ENCODE measurements around the gene CDH16. TPM values are rescaled to one million over a fixed set of nuclear protein-coding genes. Genes with fewer than 3 reads are reported as not detected.
"Not testable (repeated sequence)": the region's sequence is repeated elsewhere in the genome, so short reads cannot be mapped to it uniquely, and the experiment has no call there.

The CDH16 gene
- total and polyA plus RNA-seq, 2 experiments from 2014 or later = 3.2 to 4.4 TPM

DNA sequence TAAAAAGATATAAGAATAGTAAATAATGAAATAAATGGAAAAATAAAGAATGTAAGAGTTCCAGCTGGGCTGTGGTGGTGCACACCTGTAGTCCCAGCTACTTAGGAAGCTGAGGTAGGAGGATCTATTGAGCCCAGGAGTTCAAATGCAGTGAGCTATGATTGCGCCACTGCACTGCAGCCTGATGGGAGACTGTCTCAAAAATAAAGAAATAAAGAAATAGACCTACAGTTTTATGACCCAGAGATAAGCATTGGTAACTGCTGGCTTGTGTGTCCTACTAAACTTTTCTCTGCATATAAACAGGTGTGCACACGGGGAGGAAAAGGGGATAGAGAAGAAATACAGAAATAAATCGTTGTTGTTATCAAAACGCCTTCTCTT lies 46.1 kb downstream of the CDH16 start:
- no peaks in the 10 kb centered on the region for H3K27me3 ChIP-seq
- H3K9me2 ChIP-seq (replicated peaks; ENCODE audit: insufficient read depth) = no peaks in the 10 kb centered on the region
- no peak overlapping the region for H3K4me3 ChIP-seq
- H3K79me2 ChIP-seq = no peaks in the 10 kb centered on the region
- H2AFZ ChIP-seq = peak overlapping the region; percentile 73
- TF ChIP-seq, protein P1, sequence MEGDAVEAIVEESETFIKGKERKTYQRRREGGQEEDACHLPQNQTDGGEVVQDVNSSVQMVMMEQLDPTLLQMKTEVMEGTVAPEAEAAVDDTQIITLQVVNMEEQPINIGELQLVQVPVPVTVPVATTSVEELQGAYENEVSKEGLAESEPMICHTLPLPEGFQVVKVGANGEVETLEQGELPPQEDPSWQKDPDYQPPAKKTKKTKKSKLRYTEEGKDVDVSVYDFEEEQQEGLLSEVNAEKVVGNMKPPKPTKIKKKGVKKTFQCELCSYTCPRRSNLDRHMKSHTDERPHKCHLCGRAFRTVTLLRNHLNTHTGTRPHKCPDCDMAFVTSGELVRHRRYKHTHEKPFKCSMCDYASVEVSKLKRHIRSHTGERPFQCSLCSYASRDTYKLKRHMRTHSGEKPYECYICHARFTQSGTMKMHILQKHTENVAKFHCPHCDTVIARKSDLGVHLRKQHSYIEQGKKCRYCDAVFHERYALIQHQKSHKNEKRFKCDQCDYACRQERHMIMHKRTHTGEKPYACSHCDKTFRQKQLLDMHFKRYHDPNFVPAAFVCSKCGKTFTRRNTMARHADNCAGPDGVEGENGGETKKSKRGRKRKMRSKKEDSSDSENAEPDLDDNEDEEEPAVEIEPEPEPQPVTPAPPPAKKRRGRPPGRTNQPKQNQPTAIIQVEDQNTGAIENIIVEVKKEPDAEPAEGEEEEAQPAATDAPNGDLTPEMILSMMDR (IDR thresholded peaks at IDR 0.05; ENCODE audit: poor library complexity) = no peak
- H3K27ac ChIP-seq = peak overlapping the region; percentile 39
- WGBS (ENCODE audit: low lambda C conversion rate, missing lambda C conversion rate) = 68% methylated on average over 4 of the region's 4 CpGs
- peaks cover 3% of the 10 kb centered on the region for H3K4me1 ChIP-seq (ENCODE audit: insufficient read depth)
- peak overlapping the region; percentile 82 for H3K4me2 ChIP-seq
- no peak for DNase-seq (ENCODE audit: low spot score)
- H3K36me3 ChIP-seq (replicated peaks; ENCODE audit: insufficient read depth, low read depth) = no peaks in the 10 kb centered on the region
- H4K20me1 ChIP-seq (ENCODE audit: insufficient read depth, poor library complexity, severe bottlenecking) = no peaks in the 10 kb centered on the region
- no peaks in the 10 kb centered on the region for H3K9me3 ChIP-seq (ENCODE audit: low read depth)

DNA sequence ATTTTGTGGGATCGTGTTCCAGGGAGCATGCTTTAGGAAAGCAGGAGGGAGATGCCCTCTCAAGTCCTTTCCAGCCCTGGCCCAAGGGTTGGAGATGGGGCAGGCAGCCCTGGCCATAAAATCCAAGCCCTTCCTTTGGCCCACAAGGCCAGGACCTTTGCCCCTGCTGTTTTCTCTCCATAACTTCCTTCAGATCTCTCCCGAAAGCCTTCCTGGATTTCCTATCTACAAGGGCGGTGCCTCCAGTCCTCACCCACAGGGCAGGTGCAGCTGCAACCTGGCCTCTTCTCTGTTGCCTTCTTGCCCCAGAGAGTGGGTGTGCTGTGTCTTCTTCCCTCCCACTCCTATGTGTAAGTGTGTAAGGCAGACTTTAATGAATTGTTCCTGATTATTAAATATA lies 46.8 kb downstream of the CDH16 start:
- H3K27me3 ChIP-seq = no peaks in the 10 kb centered on the region
- H3K4me3 ChIP-seq = no peak overlapping the region
- no peaks in the 10 kb centered on the region for H3K9me2 ChIP-seq (replicated peaks; ENCODE audit: insufficient read depth)
- peak; percentile 27 for DNase-seq (ENCODE audit: low spot score)
- peak overlapping the region; percentile 2 for H3K4me2 ChIP-seq
- 71% methylated on average over 3 of the region's 3 CpGs for WGBS (ENCODE audit: low lambda C conversion rate, missing lambda C conversion rate)
- peak overlapping the region; percentile 38 for H3K27ac ChIP-seq
- no peaks in the 10 kb centered on the region for H3K79me2 ChIP-seq
- no peak overlapping the region for H2AFZ ChIP-seq
- H4K20me1 ChIP-seq (ENCODE audit: insufficient read depth, poor library complexity, severe bottlenecking) = no peaks in the 10 kb centered on the region
- no peaks in the 10 kb centered on the region for H3K9me3 ChIP-seq (ENCODE audit: low read depth)
- H3K36me3 ChIP-seq (replicated peaks; ENCODE audit: insufficient read depth, low read depth) = no peaks in the 10 kb centered on the region
- TF ChIP-seq, protein P1 (IDR thresholded peaks at IDR 0.05; ENCODE audit: poor library complexity) = no peak
- TF ChIP-seq EZH2phosphoT487 (IDR thresholded peaks at IDR 0.05; ENCODE audit: low read depth, severe bottlenecking, unreplicated experiment) (no peak), EZH2 (IDR thresholded peaks at IDR 0.05; ENCODE audit: borderline replicate concordance) (no peak)
- peaks cover 3% of the 10 kb centered on the region for H3K4me1 ChIP-seq (ENCODE audit: insufficient read depth)

DNA sequence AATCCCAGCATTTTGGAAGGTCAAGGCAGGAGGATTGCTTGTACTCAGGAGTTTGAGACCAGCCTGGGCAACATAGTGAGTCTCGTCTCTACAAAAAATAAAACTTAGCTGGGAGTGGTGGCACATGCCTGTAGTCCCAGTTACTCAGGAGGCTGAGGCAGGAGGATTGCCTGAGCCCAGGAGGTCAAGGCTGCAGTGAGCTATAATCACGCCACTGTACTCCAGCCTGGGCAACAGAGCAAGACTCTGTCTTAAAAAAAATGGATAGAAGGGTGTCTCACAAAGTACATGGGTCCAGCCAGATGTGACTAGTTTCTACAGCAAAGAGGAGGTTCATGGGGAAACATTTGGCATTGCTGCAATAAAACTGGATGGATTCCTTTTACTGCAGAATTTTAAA lies 47.3 kb downstream of the CDH16 start:
- 88% methylated on average over 2 of the region's 2 CpGs for WGBS (ENCODE audit: low lambda C conversion rate, missing lambda C conversion rate)
- not testable (repeated sequence) for H3K4me3 ChIP-seq; H3K9me3 ChIP-seq (ENCODE audit: low read depth); H3K9me2 ChIP-seq (replicated peaks; ENCODE audit: insufficient read depth); H3K36me3 ChIP-seq (replicated peaks; ENCODE audit: insufficient read depth, low read depth); H4K20me1 ChIP-seq (ENCODE audit: insufficient read depth, poor library complexity, severe bottlenecking); H3K27me3 ChIP-seq; H2AFZ ChIP-seq; H3K79me2 ChIP-seq; DNase-seq (ENCODE audit: low spot score); H3K4me1 ChIP-seq (ENCODE audit: insufficient read depth)
- peak overlapping the region; percentile 2 for H3K4me2 ChIP-seq
- peak overlapping the region; percentile 38 for H3K27ac ChIP-seq

DNA sequence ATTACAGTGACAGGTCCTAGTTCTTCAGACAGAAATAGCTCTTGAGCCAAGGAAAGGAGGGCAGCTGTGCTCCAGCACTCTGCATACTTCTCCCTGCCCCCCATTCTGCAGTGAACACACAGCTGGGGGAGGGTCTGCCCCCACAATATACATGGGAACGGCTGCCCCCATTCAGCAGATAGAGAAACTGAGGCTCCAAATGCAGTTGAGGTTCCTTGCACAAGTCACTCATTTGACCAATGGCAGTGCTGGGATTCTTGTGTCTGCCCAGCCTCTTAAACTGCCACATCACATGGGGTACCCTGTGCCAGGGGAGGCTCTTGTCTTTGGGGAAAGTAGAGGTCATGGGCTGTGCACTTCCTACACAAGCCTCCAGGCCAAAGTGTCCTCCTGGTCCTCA lies 49.3 kb downstream of the CDH16 start:
- 100% methylated on average over 1 of the region's 1 CpG for WGBS (ENCODE audit: low lambda C conversion rate, missing lambda C conversion rate)
- no peak for TF ChIP-seq EZH2phosphoT487 (IDR thresholded peaks at IDR 0.05; ENCODE audit: low read depth, severe bottlenecking, unreplicated experiment)

DNA sequence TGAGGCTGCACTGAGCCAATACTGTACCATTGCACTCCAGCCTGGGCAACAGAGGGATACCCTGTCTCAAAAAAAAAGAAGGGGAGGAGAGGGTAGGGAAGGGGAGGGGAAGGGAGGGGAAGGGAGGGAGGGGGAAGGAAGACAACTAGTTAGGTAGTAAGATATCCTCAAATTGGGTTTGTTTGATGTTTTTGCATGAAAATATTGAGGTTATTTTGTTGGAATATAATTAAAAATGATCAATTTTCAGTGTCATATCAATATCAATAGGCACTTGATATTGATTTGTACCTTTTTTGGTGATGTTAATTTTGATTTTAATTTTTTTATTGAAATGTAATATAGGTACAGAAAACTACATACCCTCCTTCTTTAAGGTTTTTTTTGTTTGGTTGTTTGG lies 55.0 kb downstream of the CDH16 start:
- no peak overlapping the region for H3K27ac ChIP-seq
- DNase-seq (ENCODE audit: low spot score) = no peak
- no peaks in the 10 kb centered on the region for H3K9me2 ChIP-seq (replicated peaks; ENCODE audit: insufficient read depth)
- H3K36me3 ChIP-seq (replicated peaks; ENCODE audit: insufficient read depth, low read depth) = no peaks in the 10 kb centered on the region
- H4K20me1 ChIP-seq (ENCODE audit: insufficient read depth, poor library complexity, severe bottlenecking) = no peaks in the 10 kb centered on the region
- H3K4me3 ChIP-seq = no peak overlapping the region
- TF ChIP-seq, protein P1 (IDR thresholded peaks at IDR 0.05; ENCODE audit: poor library complexity) = no peak
- no peak for TF ChIP-seq EZH2phosphoT487 (IDR thresholded peaks at IDR 0.05; ENCODE audit: low read depth, severe bottlenecking, unreplicated experiment)
- no peak for TF ChIP-seq EZH2 (IDR thresholded peaks at IDR 0.05; ENCODE audit: borderline replicate concordance)
- no peaks in the 10 kb centered on the region for H3K79me2 ChIP-seq
- H3K9me3 ChIP-seq (ENCODE audit: low read depth) = no peaks in the 10 kb centered on the region
- H3K4me1 ChIP-seq (ENCODE audit: insufficient read depth) = no peaks in the 10 kb centered on the region
- no peak overlapping the region for H3K4me2 ChIP-seq
- no peak overlapping the region for H2AFZ ChIP-seq
- no peaks in the 10 kb centered on the region for H3K27me3 ChIP-seq

More for the DNA sequence above, 49.3 kb downstream of the CDH16 start:
- Histone ChIP-seq H3K4me2 (no peak overlapping the region), H4K20me1 (ENCODE audit: insufficient read depth, poor library complexity, severe bottlenecking) (no peaks in the 10 kb centered on the region), H3K9me2 (replicated peaks; ENCODE audit: insufficient read depth) (no peaks in the 10 kb centered on the region), H3K79me2 (no peaks in the 10 kb centered on the region), H3K27ac (no peak overlapping the region), H3K27me3 (no peaks in the 10 kb centered on the region), H3K4me3 (no peak overlapping the region), H3K4me1 (ENCODE audit: insufficient read depth) (peaks cover 3% of the 10 kb centered on the region), H3K9me3 (ENCODE audit: low read depth) (no peaks in the 10 kb centered on the region), H2AFZ (no peak overlapping the region), H3K36me3 (replicated peaks; ENCODE audit: insufficient read depth, low read depth) (no peaks in the 10 kb centered on the region)
- DNase-seq (ENCODE audit: low spot score) = no peak

Measured in hepatocyte (in vitro differentiated cells).